Hepatocyte (in vitro differentiated cells): ENCODE measurements around the gene KRTAP4-4. TPM values are rescaled to one million over a fixed set of nuclear protein-coding genes. Genes with fewer than 3 reads are reported as not detected.
"Not testable (repeated sequence)": the region's sequence is repeated elsewhere in the genome, so short reads cannot be mapped to it uniquely, and the experiment has no call there.

ENCODE experiments used
- DNase-seq: peaks from one replicate; pipeline ENCODE4 v3.0.0-alpha.2; 2016; ENCODE audit warnings: low spot score
- H2AFZ ChIP-seq: fragments of 200-600 bp; sonication (generic); 2 replicates; pipeline ENCODE4 v1.6.0; 2016; ENCODE audit warnings: antibody characterized with exemption, mild to moderate bottlenecking
- H3K27ac ChIP-seq: fragments of 200-600 bp; sonication (generic); 2 replicates; pipeline ENCODE4 v1.5.1; 2016; ENCODE audit warnings: mild to moderate bottlenecking
- H3K27me3 ChIP-seq: fragments of 200-600 bp; sonication (generic); 2 replicates; pipeline ENCODE4 v1.6.1; 2016
- H3K36me3 ChIP-seq: fragments of 200-600 bp; sonication (generic); replicated peaks from 2 replicates; pipeline ENCODE4 v1.5.1; 2016; ENCODE audit warnings: low read depth; ENCODE audit not compliant: insufficient read depth
- H3K4me1 ChIP-seq: fragments of 200-600 bp; sonication (generic); 2 replicates; pipeline ENCODE4 v1.5.1; 2016; ENCODE audit warnings: mild to moderate bottlenecking, moderate library complexity; ENCODE audit not compliant: insufficient read depth
- H3K4me2 ChIP-seq: fragments of 200-600 bp; sonication (generic); 2 replicates; pipeline ENCODE4 v1.6.0; 2016
- H3K4me3 ChIP-seq: fragments of 200-600 bp; sonication (generic); 2 replicates; pipeline ENCODE4 v1.5.1; 2016; ENCODE audit warnings: mild to moderate bottlenecking
- H3K79me2 ChIP-seq: fragments of 200-600 bp; sonication (generic); 2 replicates; pipeline ENCODE4 v1.6.0; 2017; ENCODE audit warnings: mild to moderate bottlenecking
- H3K9me2 ChIP-seq: fragments of 200-600 bp; sonication (generic); replicated peaks from 2 replicates; pipeline ENCODE4 v1.6.0; 2017; ENCODE audit warnings: mild to moderate bottlenecking; ENCODE audit not compliant: insufficient read depth
- H3K9me3 ChIP-seq: fragments of 200-600 bp; sonication (generic); 2 replicates; pipeline ENCODE4 v1.5.1; 2016; ENCODE audit warnings: low read depth, mild to moderate bottlenecking
- H4K20me1 ChIP-seq: fragments of 200-600 bp; sonication (generic); 2 replicates; pipeline ENCODE4 v1.6.0; 2016; ENCODE audit warnings: mild to moderate bottlenecking; ENCODE audit not compliant: insufficient read depth, poor library complexity, severe bottlenecking
- CTCF ChIP-seq: fragments of 200-600 bp; sonication (generic); IDR thresholded peaks from 2 replicates; pipeline ENCODE4 v1.5.1; 2016; ENCODE audit warnings: antibody characterized with exemption, mild to moderate bottlenecking; ENCODE audit not compliant: poor library complexity
- EZH2 ChIP-seq: fragments of 200-600 bp; sonication (generic); IDR thresholded peaks from 2 replicates; pipeline ENCODE4 v1.6.1; 2016; ENCODE audit warnings: antibody characterized with exemption, mild to moderate bottlenecking, borderline replicate concordance
- EZH2phosphoT487 ChIP-seq: fragments of 200-600 bp; sonication (generic); IDR thresholded peaks from one replicate; pipeline ENCODE4 v1.6.1; 2018; ENCODE audit warnings: antibody characterized with exemption, mild to moderate bottlenecking, low read depth, moderate library complexity; ENCODE audit not compliant: unreplicated experiment, severe bottlenecking
- WGBS: methylation state at CpG from one replicate; pipeline ENCODE4 v1.1.6; 2016; ENCODE audit warnings: low lambda C conversion rate; ENCODE audit errors: missing lambda C conversion rate; 5-methylcytosine and 5-hydroxymethylcytosine counted together
- polyA plus RNA-seq: library from polyadenylated mRNA; unstranded; fragments of >200 nt; fragmentation: Nextera tagmentation; extraction: Ambion mirVana; gene quantifications from 2 replicates; pipeline ENCODE4 v1.2.1, GENCODE V29; 2016
- total RNA-seq: library from RNA; depleted of rRNA; stranded (reverse); fragments of >200 nt; gene quantifications from 2 replicates; pipeline ENCODE4 v1.2.3, GENCODE V29; 2014

KRTAP4-4 gene
- total and polyA plus RNA-seq, 2 experiments from 2014 or later = not detected

- Histone ChIP-seq H3K9me2 (no peaks in the 10 kb centered on the region), H3K4me2 (no peak overlapping the region), H3K4me1 (no peaks in the 10 kb centered on the region), H3K4me3 (no peak overlapping the region), H3K36me3 (no peaks in the 10 kb centered on the region), H2AFZ (no peak overlapping the region), H3K27me3 (peaks cover 15% of the 10 kb centered on the region), H4K20me1 (no peaks in the 10 kb centered on the region), H3K9me3 (no peaks in the 10 kb centered on the region), H3K27ac (no peak overlapping the region), H3K79me2 (no peaks in the 10 kb centered on the region)
- DNase-seq = no peak
- no peak for TF ChIP-seq CTCF
- TF ChIP-seq EZH2 = no peak
- TF ChIP-seq EZH2phosphoT487 = no peak
- WGBS = 90% methylated on average over 3 of the region's 3 CpGs
Observed at GRCh38 chr17:41190328-41190727, 29.8 kb upstream of the KRTAP4-4 start.

GRCh38 chr17:41189837-41190318 lies 29.3 kb upstream of the KRTAP4-4 start, which contains the start of gene KRTAP9-1:
KRTAP9-1 (plus strand) TSS chr17:41189887; CDS start chr17:41189887, 0 bp downstream.
- not testable (repeated sequence) for H3K36me3 ChIP-seq, H3K9me2 ChIP-seq, H3K4me2 ChIP-seq, H3K4me3 ChIP-seq, H4K20me1 ChIP-seq, DNase-seq, H2AFZ ChIP-seq, H3K4me1 ChIP-seq, H3K27ac ChIP-seq, H3K79me2 ChIP-seq, H3K9me3 ChIP-seq
- H3K27me3 ChIP-seq = peaks cover 15% of the 10 kb centered on the region
- 69% methylated on average over 1 of the region's 1 CpG for WGBS

- H3K9me3 ChIP-seq = no peaks in the 10 kb centered on the region
- H3K27ac ChIP-seq = no peak overlapping the region
- H3K27me3 ChIP-seq = peaks cover 20% of the 10 kb centered on the region
- TF ChIP-seq CTCF = no peak
- TF ChIP-seq EZH2 = no peak
- TF ChIP-seq EZH2phosphoT487 = no peak
- no peak overlapping the region for H3K4me3 ChIP-seq
- no peaks in the 10 kb centered on the region for H4K20me1 ChIP-seq
- H3K4me1 ChIP-seq = peaks cover 3% of the 10 kb centered on the region
- no peaks in the 10 kb centered on the region for H3K36me3 ChIP-seq
- H3K79me2 ChIP-seq = no peaks in the 10 kb centered on the region
- DNase-seq = no peak
- no peak overlapping the region for H3K4me2 ChIP-seq
- 93% methylated on average over 2 of the region's 2 CpGs for WGBS
- H3K9me2 ChIP-seq = no peaks in the 10 kb centered on the region
- no peak overlapping the region for H2AFZ ChIP-seq
Observed at GRCh38 chr17:41186872-41187271, 26.3 kb upstream of the KRTAP4-4 start.

DNA sequence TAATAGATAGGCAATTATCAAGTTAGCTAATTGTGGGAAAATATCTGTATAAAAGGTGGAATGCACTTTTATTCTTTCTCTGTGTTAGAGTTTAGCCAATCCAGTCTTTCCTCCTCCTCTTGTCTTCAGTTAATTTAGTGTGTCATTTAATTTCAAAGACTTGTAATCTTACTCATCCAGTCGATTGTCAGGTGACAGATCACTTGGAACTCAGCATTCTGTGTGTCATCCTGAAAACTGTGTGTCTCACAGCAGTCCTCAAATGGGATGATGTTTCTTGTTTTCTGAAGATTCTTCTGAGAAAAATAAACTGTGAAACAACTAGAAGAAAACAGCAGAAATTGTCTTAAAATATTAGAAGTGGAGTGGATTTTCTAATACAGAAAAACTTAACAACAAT lies 24.5 kb upstream of the KRTAP4-4 start:
- Histone ChIP-seq H3K27ac (no peak overlapping the region), H4K20me1 (no peaks in the 10 kb centered on the region), H3K4me3 (no peak overlapping the region), H2AFZ (no peak overlapping the region), H3K9me2 (no peaks in the 10 kb centered on the region), H3K79me2 (no peaks in the 10 kb centered on the region), H3K36me3 (no peaks in the 10 kb centered on the region), H3K4me2 (no peak overlapping the region), H3K4me1 (peaks cover 3% of the 10 kb centered on the region), H3K27me3 (peaks cover 20% of the 10 kb centered on the region), H3K9me3 (no peaks in the 10 kb centered on the region)
- TF ChIP-seq CTCF (no peak), EZH2 (no peak), EZH2phosphoT487 (no peak)
- DNase-seq = no peak
- WGBS = 71% methylated on average over 1 of the region's 1 CpG
